Hepatocyte (in vitro differentiated cells): ENCODE measurements around the gene THTPA.

Experiments
- CTCF ChIP-seq: fragments of 200-600 bp; sonication (generic); IDR thresholded peaks from 2 replicates; pipeline ENCODE4 v1.5.1; 2016; ENCODE audit warnings: antibody characterized with exemption, mild to moderate bottlenecking; ENCODE audit not compliant: poor library complexity
- EZH2 ChIP-seq: fragments of 200-600 bp; sonication (generic); IDR thresholded peaks from 2 replicates; pipeline ENCODE4 v1.6.1; 2016; ENCODE audit warnings: antibody characterized with exemption, mild to moderate bottlenecking, borderline replicate concordance
- EZH2phosphoT487 ChIP-seq: fragments of 200-600 bp; sonication (generic); IDR thresholded peaks from one replicate; pipeline ENCODE4 v1.6.1; 2018; ENCODE audit warnings: antibody characterized with exemption, mild to moderate bottlenecking, low read depth, moderate library complexity; ENCODE audit not compliant: unreplicated experiment, severe bottlenecking

- TF ChIP-seq CTCF (no peak), EZH2 (no peak), EZH2phosphoT487 (no peak)
Measured at GRCh38 chr14:23601424-23601823, 45.4 kb downstream of the THTPA start.
